HG02938 (cell line): ENCODE data around the gene ANKRD13C.
"Not testable (repeated sequence)": the region's sequence is repeated elsewhere in the genome, so short reads cannot be mapped to it uniquely, and the experiment has no call there.

Experiments used
- ATAC-seq: cut with Tn5 transposase; IDR thresholded peaks from one replicate; pipeline ENCODE4 v1.9.1; 2021; ENCODE audit warnings: mild to moderate bottlenecking, moderate library complexity; ENCODE audit not compliant: unreplicated experiment

The ANKRD13C gene, protein sequence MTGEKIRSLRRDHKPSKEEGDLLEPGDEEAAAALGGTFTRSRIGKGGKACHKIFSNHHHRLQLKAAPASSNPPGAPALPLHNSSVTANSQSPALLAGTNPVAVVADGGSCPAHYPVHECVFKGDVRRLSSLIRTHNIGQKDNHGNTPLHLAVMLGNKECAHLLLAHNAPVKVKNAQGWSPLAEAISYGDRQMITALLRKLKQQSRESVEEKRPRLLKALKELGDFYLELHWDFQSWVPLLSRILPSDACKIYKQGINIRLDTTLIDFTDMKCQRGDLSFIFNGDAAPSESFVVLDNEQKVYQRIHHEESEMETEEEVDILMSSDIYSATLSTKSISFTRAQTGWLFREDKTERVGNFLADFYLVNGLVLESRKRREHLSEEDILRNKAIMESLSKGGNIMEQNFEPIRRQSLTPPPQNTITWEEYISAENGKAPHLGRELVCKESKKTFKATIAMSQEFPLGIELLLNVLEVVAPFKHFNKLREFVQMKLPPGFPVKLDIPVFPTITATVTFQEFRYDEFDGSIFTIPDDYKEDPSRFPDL

DNA sequence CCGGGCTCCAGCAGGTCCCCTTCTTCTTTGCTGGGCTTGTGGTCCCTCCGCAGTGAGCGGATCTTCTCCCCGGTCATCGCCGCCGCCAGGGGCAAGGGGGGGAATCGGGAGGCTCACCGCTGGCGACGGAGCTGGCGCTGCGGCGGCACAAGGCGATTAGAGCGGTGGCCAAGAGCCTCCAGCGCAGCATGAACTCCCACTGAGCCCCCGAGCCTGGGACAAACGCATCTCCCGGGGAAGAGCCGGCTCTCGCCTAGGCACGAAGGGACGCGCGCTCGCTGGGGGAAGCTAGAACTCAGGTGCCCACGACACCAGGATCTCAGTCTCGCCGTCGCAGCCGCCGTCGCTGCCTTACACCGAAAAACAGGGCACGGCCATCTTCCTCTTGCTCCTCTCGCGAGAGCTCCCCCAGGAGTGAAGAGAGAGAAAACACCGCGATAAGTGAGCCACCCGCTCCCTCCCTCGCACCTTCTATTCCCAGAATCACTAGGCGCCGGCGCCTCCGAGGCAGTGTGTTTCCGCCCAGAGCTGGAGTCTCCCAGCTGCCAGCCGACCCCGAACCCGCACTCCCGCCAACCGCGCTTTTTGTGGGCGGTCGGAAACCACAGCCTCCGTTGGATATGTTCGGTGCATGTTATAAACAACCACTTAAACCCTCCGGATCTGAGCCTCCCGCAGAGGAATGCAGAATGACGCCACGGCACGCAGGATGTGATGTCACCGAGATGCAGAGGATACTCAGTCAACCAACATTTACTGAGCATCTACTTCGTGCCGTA lies at the start of gene ANKRD13C:
Gene ANKRD13C (minus strand): TSS at position 391 of the 779 bp plus-strand sequence. CDS start 314 bp downstream, at position 77.
- peak; percentile 84 for ATAC-seq

DNA sequence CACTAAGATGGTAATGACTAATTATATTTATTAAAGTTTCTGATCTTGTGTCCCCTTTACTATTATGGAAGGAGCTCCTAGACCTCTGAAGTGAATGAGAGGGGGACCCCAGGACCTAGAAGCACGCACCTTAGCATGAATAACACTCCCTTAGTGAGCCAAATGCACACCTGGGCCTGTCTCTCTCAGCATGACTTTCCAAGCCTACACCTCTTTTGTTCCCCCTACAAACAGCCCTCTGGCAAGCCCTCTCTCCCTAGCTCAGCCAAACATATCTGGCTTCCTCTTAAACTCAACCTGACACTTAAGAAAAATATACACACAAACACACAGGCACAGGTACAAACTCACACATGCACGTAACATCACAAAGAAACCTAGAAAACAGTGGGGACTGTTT lies 49.2 kb upstream of the ANKRD13C start:
- no peak for ATAC-seq

DNA sequence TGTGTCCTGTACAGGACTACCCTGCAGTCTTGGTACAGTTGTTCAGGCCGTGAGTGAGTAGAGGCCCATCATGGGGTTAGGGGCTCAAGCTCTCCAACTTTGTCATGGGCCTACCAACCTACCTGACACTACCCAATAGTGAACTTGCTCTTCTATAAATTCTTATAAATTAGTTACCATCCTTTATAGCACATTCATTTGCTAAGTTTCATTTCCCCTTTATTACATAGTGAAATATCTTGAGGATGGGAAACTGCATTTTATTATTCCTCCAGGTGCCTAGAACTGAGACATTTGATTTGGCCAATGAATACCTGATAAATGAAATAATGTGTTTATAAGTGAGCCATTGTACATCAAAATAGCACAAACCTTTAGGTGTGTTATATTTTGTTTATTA lies 47.5 kb upstream of the ANKRD13C start:
- ATAC-seq: no peak

DNA sequence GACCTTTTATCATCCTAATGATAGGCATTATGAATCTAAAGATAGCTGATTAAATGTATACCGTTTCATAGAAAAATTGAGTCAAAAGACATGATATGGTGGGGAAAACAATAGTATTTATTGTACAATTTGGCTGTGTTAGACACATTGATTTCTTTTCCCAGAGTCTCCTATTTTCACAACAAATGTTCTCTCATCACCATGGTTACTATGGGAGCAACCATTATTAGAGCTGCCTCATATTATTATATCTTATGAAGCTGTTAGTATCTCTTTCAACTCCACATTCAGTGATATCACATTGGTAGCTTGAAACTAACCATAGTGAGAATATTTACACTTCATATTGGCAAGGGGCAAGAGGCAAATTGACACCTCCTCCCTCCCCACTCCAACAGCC lies 45.8 kb upstream of the ANKRD13C start:
- ATAC-seq: no peak

DNA sequence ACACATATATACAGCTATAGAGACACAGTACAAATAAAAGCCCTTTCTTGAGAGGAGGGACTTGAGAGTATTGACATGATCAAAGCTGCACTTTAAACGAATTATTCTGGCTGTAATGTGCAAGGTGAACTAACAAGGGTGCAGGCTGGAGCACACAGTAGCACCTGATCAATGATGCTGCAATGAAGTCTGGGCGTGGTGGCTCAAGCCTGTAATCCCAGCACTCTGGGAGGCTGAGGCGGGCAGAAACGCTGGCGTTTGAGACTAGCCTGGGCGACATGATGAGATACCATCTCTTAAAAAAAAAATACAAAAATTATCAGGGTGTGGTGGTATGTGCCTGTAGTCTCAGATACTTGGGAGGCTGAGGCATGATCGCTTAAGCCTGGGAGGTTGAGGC lies 42.5 kb upstream of the ANKRD13C start:
- ATAC-seq: no peak

DNA sequence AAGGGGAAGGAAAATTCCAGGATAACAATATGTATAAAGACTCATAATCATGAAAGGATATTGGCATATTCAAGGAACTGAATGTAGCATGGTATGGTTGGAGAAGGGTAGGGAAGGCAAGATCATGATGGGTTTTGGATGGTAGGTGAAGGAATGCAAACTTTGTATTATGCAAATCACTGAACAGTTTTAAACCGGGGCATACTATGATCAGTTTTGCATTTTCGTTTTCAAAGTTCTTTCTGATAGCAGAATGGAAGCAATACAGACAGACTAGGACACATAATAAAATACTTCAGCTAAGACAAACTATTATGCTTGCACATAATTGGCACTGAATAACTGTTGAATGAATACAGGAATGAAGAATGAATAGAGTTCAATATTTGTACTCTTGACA lies 42.1 kb upstream of the ANKRD13C start:
- no peak for ATAC-seq

DNA sequence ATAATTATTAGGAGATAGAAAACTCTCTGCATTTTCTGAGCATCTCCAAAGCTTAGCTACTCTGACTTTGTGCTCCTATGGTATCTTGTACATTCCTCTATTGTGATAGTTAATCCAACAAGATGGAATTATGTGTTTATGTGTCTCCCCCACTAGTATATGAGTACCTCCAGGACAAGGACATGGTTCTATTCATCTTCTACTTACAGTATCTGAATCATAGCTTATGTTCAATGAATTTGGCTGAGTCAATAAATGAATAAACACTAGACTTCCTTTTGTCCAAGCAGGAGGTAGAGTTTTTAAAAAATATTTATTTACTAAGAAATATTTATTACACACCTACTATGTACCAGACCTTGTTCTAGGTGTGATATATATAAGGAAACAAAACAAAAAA lies 38.1 kb upstream of the ANKRD13C start:
- ATAC-seq: no peak

DNA sequence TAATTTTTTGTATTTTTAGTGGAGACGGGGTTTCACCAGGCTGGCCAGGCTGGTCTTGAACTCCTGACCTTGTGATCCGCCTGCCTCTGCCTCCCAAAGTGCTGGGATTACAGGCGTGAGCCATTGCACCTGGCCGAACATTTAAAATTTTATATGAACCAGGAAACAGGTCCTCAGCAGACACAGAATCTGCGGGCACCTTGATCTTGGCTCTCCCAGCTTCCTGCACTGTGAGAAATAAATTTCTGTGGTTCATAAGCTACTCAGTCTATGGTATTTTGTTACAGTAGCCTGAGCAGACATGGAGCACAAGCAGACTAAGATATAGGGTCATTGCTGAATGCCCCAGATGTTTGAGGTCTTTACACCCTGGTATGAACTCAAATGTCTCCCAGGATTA lies 33.0 kb upstream of the ANKRD13C start:
- ATAC-seq: no peak

DNA sequence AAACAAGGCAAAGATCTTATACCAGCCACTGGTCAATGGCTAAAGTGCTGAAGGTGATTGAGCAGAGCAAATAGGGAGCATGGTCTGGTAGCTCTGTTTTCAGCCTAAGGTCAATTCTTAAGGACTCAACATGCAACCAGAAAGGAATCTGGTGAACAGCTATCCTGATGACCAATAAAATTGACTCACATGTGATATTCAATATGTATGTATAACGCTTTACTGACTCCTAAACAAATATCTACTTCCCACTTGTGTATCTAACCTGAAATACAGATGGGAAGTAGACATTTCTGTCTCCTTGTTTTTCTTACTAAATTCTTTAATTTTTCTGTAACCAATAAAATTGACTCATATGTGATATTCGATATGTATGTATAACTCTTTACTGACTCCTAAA lies 31.6 kb upstream of the ANKRD13C start:
- ATAC-seq: no peak

DNA sequence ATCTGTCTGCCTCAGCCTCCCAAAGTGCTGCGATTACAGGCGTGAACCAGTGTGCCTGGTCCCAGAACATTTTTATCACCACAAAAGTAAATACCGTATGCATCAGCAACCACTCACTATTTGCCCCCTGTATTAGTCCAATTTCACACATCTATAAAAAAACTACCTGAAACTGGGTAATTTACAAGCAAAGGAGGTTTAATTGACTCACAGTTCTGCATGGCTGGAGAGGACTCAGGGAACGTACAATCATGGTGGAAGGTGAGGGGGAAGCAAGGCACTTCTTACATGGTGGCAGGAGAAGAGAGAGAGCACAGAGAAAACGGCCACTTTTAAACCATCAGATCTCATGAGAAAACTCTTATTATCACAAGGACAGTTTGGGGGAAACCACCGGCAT lies 31.0 kb upstream of the ANKRD13C start:
- no peak for ATAC-seq

DNA sequence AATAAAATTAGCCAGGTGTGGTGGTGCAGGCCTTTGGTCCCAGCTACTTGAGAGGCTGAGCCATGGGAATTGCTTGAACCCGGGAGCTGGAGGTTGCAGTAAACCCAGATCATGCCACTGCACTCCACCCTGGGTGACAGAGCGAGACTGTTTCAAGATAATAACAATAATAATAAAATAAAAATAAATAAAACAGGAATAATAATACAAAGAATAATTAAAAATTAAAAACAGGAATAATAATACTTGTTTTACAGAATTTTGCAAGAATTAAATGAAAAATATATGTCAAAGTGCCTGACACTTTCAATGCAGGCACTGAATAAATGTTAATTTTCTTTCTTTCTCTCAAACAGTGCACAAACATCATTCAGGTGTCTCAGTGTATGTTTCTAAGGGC lies 30.0 kb upstream of the ANKRD13C start:
- ATAC-seq: no peak

DNA sequence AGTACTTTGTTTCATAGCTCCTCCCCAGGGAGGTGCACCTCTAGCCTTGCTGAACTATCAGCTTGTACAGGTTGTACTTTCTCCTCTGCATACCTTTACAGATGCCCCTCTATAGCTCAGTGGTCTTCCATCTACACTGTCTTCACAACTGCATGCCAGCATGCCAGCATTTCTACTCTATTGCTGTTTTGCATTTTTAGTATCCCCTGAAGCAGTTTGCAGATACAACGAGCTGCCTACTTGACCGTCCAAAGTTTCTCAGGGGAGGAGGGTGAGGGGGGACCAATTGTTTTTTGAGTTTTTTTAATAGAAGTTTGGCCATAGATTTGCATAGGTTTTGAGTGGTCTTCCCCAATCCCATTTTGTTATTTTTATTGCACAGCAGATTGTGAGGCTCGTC lies 29.0 kb upstream of the ANKRD13C start:
- no peak for ATAC-seq

DNA sequence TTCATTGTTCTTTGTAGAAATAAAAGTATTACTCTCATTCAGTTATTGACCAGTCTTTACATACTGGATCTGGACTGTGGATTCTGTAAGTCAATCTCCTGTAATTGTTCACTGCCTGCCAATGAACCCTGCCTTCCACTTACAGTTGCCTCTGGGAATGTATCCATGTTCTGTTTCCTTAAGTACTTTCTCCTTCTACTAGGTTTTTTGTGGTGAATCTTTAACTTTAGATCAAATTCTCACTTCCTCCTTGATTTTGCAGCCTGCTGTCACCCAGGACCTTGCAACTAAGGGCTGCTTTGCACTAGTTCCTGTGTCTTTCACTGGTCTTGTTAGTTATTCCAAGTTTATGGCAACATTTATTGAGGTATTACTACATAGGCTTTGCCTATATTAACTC lies 28.2 kb upstream of the ANKRD13C start:
- peak; percentile 72 for ATAC-seq

DNA sequence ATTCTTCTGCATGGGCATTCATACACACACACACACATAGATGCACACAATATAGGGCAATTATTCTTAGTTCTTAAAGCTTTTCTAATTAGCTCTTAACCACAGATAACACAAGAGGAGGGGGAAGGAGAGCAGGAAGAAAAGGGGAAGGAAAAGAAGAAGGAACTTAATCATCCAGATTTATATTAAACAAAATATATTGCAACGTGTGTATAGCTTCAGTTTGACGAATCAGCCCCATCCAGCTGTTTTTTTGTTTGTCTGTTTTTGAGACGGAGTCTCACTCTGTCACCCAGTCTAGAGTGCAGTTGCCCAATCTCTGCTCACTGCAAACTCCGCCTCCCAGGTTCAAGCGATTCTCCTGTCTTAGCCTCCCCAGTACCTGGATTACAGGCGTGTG lies 21.7 kb upstream of the ANKRD13C start:
- no peak for ATAC-seq

DNA sequence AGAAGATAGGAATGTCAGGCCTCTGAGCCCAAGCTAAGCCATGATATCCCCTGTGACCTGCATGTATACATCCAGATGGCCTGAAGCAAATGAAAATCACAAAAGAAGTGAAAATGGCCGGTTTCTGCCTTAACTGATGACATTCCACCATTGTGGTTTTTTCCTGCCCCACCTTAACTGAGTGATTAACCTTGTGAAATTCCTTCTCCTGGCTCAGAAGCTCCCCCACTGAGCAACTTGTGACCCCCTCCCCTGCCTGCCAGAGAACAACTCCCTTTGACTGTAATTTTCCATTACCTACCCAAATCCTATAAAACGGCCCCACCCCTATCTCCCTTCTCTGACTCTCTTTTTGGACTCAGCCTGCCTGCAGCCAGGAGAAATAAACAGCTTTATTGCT lies 19.1 kb upstream of the ANKRD13C start:
- not testable (repeated sequence) for ATAC-seq

DNA sequence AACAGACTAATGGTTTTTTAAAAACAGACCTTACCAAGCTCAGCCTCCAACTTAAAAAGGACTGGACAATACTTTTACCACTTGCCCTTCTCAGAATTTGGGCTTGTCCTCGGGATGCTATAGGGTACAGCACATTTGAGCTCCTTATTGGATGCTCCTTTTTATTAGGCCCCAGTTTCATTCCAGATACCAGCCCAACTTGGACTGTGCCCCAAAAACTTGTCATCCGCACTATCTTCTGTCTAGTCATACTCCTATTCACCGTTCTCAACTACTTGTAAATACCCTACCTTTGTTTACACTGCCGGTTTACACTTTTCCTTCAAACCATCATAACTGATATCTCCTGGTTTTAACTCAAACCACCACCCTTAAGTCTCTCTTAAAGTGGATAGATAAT lies 17.9 kb upstream of the ANKRD13C start:
- ATAC-seq: no peak

DNA sequence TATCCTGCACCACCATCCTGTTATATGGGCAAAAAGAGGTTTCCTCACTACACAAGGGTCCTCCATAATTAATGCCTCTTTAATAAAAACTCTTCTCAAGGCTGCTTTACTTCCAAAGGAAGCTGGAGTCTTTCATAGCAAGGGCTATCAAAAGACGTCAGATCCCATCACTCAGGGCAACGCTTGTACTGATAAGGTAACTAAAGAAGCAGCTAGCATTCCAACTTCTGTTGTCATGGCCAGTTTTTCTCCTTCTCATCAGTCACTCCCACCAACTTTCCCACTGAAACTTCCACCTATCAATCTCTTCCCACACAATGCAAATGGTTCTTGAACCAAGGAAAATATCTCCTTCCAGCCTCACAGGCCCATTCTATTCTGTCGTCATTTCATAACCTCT lies 17.1 kb upstream of the ANKRD13C start:
- ATAC-seq: not testable (repeated sequence)

DNA sequence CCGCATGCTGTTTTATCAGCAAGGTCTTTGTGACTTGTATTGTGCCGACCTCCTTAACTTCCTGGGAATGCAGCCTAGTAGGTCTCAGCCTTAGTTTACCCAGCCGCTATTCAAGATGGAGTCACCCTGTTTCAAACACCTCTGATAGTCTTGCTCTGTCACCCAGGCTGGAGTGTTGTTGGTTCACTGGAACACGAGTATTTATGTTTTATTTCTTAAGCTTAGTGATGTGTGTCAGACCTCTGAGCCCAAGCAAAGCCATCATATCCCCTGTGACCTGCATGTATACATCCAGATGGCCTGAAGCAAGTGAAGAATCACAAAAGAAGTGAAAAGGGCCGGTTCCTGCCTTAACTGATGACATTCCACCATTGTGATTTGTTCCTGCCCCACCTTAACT lies 12.9 kb upstream of the ANKRD13C start:
- ATAC-seq: not testable (repeated sequence)

DNA sequence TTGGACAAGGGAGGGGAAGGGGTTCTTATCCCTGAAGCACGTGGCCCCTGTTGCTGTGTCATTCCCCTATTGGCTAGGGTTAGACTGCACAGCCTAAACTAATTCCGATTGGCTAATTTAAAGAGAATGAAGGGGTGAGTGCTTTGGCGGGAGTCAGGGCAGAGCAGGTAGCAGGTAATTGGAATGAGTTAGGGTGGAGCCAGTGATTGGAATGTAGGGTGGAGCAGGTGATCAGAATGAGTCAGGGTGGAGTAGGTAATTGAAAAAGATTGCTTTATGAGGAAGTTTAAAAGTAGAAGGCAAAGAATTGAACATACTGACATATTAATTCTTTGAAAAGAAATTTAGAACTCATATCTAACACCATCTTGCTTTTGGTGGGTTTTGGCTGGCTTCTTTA lies 12.5 kb upstream of the ANKRD13C start:
- not testable (repeated sequence) for ATAC-seq

DNA sequence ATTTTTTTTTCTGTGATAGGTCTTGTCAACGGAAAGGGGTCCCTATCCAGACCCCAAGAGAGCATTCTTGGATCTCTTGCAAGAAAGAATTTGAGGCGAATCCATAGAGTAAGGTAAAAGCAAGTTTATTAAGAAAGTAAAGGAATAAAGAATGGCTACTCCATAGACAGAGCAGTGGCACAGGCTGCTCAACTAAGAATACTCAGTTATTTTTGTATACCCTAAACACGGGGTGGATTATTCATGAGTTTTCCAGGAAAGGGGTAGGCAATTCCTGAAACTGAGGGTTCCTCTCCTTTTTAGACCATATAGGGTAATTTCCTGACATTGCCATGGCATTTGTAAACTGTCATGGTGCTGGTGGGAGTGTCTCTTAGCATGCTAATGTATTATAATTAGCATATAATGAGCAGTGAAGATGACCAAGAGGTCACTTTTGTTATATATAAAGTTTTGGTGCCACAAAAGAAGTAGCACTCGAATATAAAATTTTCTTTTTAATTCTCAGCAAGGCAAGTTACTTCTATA lies 12.0 kb upstream of the ANKRD13C start:
- not testable (repeated sequence) for ATAC-seq

DNA sequence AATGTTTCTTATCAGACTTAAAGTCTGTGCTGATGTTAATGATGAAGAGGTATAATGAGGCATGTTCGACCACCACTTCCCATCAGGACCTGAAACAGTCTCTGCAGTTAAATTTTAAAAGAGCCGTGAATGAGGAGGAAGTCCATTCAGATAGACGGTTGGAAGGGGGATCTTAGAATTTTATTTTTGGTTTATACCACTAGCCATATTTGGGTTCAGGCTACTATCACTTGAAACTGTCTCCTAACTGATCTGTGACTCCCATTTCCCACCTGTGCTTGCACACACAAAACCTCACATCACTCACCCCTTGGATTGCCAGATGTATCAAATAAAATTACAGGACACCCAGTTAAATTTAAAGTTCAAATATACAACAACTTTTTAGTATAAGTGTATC lies 9.9 kb upstream of the ANKRD13C start:
- ATAC-seq: no peak
